ENCODE results near the gene GAL3ST1. TPM values are rescaled to one million over a fixed set of nuclear protein-coding genes. Genes with fewer than 3 reads are reported as not detected.

Gene GAL3ST1
- total RNA-seq, 1 experiment from 2014 or later, result 2.1 TPM

DNA sequence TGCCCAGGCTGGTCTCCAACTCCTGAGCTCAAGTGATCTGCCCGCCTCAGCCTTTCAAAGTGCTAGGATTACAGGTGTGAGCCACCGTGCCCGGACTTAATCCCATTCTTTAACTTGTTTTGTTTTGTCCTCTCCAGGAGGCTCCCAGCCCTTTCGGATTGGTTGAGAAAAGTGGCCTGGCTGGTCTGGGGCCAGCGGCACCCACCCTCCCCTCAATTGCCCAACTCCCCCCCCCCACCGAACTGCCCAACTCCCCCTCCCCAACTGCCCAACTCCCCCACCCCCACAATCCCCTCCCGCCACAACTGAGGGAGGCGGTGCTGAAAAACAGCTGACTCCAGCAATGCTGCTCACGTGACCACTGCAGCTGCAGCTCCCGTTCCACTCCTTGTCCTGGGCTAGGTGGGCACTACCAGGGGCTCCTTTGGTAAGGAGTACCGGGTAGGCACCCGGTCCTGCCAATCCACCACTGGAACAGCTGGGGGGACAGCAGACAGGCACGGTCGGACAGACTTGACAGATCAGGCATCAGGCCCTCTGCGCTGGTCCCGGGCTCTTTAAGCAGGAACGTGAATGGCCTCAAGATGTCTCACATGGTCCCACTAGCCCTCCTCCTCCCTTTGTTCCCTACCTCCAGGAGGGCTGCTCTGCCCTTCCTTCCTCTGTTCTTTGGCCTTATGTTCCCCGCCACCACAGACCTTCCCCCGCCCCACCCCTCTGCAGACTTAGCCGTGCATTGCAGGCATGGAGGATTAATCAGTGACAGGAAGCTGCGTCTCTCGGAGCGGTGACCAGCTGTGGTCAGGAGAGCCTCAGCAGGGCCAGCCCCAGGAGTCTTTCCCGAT is 32.2 kb upstream of the GAL3ST1 start, which contains the start of gene TCN2:
TSS of gene TCN2 (plus strand) at position 720 of the 845 bp plus-strand sequence. CDS start 158 bp downstream, outside the sequence.
- Histone ChIP-seq H3K9me3 (ENCODE audit: control insufficient read depth in 1 of 2, insufficient read depth in 1 of 2, low read depth in 1 of 2, low read length in 2 of 2) (no peaks in the 10 kb centered on the region), H4K20me1 (ENCODE audit: insufficient read depth) (no peaks in the 10 kb centered on the region), H3K79me2 (ENCODE audit: insufficient read depth, low read length) (no peaks in the 10 kb centered on the region), H3K27me3 (ENCODE audit: insufficient read depth, low read length) (no peaks in the 10 kb centered on the region), H3K27ac (ENCODE audit: low read depth, low read length) (peak within 1 kb of the TSS; percentile 13; the same call in 1 of the 2 replicates), H3K4me2 (ENCODE audit: low read length) (peak within 1 kb of the TSS; percentile 98), H3K4me3 (replicated peaks in 1 of 2; ENCODE audit: low read depth in 1 of 2, low read length in 2 of 2) (peak within 1 kb of the TSS; percentile 51 to 68), H3K4me1 (ENCODE audit: control insufficient read depth in 1 of 2, insufficient read depth in 2 of 2, low read length in 2 of 2) (peaks cover 22 to 49% of the 10 kb centered on the region in 2 experiments), H3K9ac (ENCODE audit: low read length) (peak within 1 kb of the TSS; percentile 41), H3K9me2 (ENCODE audit: insufficient read depth) (no peaks in the 10 kb centered on the region), H3K36me3 (ENCODE audit: control insufficient read depth in 1 of 2, insufficient read depth in 2 of 2, low read length in 2 of 2) (no peaks in the 10 kb centered on the region), H2AFZ (ENCODE audit: low read depth, low read length, poor library complexity, severe bottlenecking) (peak within 1 kb of the TSS; percentile 72)
- TF ChIP-seq, protein P1, sequence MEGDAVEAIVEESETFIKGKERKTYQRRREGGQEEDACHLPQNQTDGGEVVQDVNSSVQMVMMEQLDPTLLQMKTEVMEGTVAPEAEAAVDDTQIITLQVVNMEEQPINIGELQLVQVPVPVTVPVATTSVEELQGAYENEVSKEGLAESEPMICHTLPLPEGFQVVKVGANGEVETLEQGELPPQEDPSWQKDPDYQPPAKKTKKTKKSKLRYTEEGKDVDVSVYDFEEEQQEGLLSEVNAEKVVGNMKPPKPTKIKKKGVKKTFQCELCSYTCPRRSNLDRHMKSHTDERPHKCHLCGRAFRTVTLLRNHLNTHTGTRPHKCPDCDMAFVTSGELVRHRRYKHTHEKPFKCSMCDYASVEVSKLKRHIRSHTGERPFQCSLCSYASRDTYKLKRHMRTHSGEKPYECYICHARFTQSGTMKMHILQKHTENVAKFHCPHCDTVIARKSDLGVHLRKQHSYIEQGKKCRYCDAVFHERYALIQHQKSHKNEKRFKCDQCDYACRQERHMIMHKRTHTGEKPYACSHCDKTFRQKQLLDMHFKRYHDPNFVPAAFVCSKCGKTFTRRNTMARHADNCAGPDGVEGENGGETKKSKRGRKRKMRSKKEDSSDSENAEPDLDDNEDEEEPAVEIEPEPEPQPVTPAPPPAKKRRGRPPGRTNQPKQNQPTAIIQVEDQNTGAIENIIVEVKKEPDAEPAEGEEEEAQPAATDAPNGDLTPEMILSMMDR (IDR thresholded peaks at IDR 0.05 in 2 of 3, conservative IDR thresholded peaks at IDR 0.05 in 1 of 3; ENCODE audit: borderline replicate concordance in 1 of 3, insufficient read depth in 1 of 3, low read depth in 2 of 3, low read length in 2 of 3), result 0 out of 6 replicates have a peak, but pooled peaks of 1 of the 3 experiments have one; percentile 1
- no peak for TF ChIP-seq EZH2phosphoT487 (IDR thresholded peaks at IDR 0.05; ENCODE audit: borderline replicate concordance)
- no peak for TF ChIP-seq REST (IDR thresholded peaks at IDR 0.05; ENCODE audit: low read depth)
- no peak for TF ChIP-seq MAX (IDR thresholded peaks at IDR 0.05)
- peak; percentile 14; the same call in 1 of the 2 replicates for TF ChIP-seq POLR2AphosphoS5 (IDR thresholded peaks at IDR 0.05; ENCODE audit: low read depth, low read length)
- ChIA-PET RAD21 (ENCODE audit: low non-redundant PET in 1 of 2, low total read pairs in 2 of 2, uncharacterized antibody in 2 of 2, unreplicated experiment in 2 of 2) (interaction anchor here (0.6 to 1.3 kb wide), 4 partner anchors 149 to 336 kb away, joined by 5 to 9 read pairs (median 6); no protein-coding TSS in a partner anchor), POLR2A (interaction anchor here (0.6 to 1.1 kb wide), 2 partner anchors 11 to 18 kb away, joined by 3 to 5 read pairs; no protein-coding TSS in a partner anchor), CTCF (interaction anchor here (0.6 to 2.3 kb wide), 12 partner anchors 8 to 1075 kb away, joined by 3 to 10 read pairs (median 4); no protein-coding TSS in a partner anchor)
- no TSS peak for BruUV-seq (replicated peaks)
- no peak for DNase-seq (ENCODE audit: low read depth, low spot score)
- intact Hi-C loops (cut with micrococcal nuclease), result loop anchor here (10.0 kb wide), 1 partner anchor 148 kb away; no protein-coding TSS in a partner anchor
- ATAC-seq, result peak; percentile 59
